Mesothelial cell of epicardium (in vitro differentiated cells): ENCODE data around the gene TIGD6. TPM values are rescaled to one million over a fixed set of nuclear protein-coding genes. Genes with fewer than 3 reads are reported as not detected.

Experiments used
- DNase-seq, 2 experiments: peaks; one replicate each; pipeline ENCODE4 v3.0.0; 2021; ENCODE audit warnings: low spot score in 2 of 2; ENCODE audit not compliant: unreplicated experiment in 2 of 2
- H3K27ac Mint-ChIP-seq: 2 replicates; pipeline ENCODE4 v1.8.0; 2021; ENCODE audit warnings: mixed read lengths
- H3K27me3 Mint-ChIP-seq: 2 replicates; pipeline ENCODE4 v1.8.0; 2021; ENCODE audit warnings: low read depth, mixed read lengths
- H3K36me3 Mint-ChIP-seq: 2 replicates; pipeline ENCODE4 v1.8.0; 2021; ENCODE audit warnings: mixed read lengths
- H3K4me1 Mint-ChIP-seq: 2 replicates; pipeline ENCODE4 v1.8.0; 2021; ENCODE audit warnings: mixed read lengths
- H3K4me3 Mint-ChIP-seq: 2 replicates; pipeline ENCODE4 v1.8.0; 2021; ENCODE audit warnings: mild to moderate bottlenecking, moderate library complexity, mixed read lengths
- H3K9me3 Mint-ChIP-seq: 2 replicates; pipeline ENCODE4 v1.8.0; 2021; ENCODE audit warnings: mixed read lengths
- CTCF ChIP-seq: fragments of 200-600 bp; sonication (generic); IDR thresholded peaks from one replicate; pipeline ENCODE4 v1.5.0; 2021; ENCODE audit warnings: antibody characterized with exemption; ENCODE audit not compliant: unreplicated experiment
- total RNA-seq: library from RNA; stranded (reverse); gene quantifications from 3 replicates; pipeline ENCODE4 v1.2.1, GENCODE V29; 2021

TIGD6 gene
- 3.9 to 4.8 TPM (median 4.7 TPM) in 3 replicates for total RNA-seq

- H3K36me3 Mint-ChIP-seq, result peaks cover 5% of the 10 kb centered on the region
- no peak for TF ChIP-seq CTCF
Observed at GRCh38 chr5:150000256-150000989, at the start of gene TIGD6, which contains the start of gene HMGXB3. TSS of gene TIGD6 (minus strand) at chr5:150000654. CDS start at chr5:149996348, 4,306 bp downstream. TSS of gene HMGXB3 (plus strand) at chr5:150000739. CDS start at chr5:150004853, 4,114 bp downstream.

GRCh38 chr5:150046031-150046430 lies 45.6 kb upstream of the TIGD6 start:
- H3K4me3 Mint-ChIP-seq, result no peak overlapping the region
- peaks cover 42% of the 10 kb centered on the region for H3K36me3 Mint-ChIP-seq

More at GRCh38 chr5:150000256-150000989, at the start of gene TIGD6, which contains the start of gene HMGXB3:
- Mint-ChIP-seq H3K9me3 (no peaks in the 10 kb centered on the region), H3K27me3 (no peaks in the 10 kb centered on the region), H3K27ac (peak within 1 kb of the TSS; percentile 93), H3K4me1 (peaks cover 29% of the 10 kb centered on the region), H3K4me3 (peak within 1 kb of the TSS; percentile 84)
- peak; percentile 72 to 88 for DNase-seq

GRCh38 chr5:150045549-150045948 lies 45.1 kb upstream of the TIGD6 start:
- TF ChIP-seq CTCF, result no peak
- no peaks in the 10 kb centered on the region for H3K9me3 Mint-ChIP-seq
- H3K4me1 Mint-ChIP-seq, result peaks cover 19% of the 10 kb centered on the region
- no peaks in the 10 kb centered on the region for H3K27me3 Mint-ChIP-seq
- no peak overlapping the region for H3K4me3 Mint-ChIP-seq
- no peak for DNase-seq
- H3K27ac Mint-ChIP-seq, result no peak overlapping the region
- peaks cover 41% of the 10 kb centered on the region for H3K36me3 Mint-ChIP-seq

More at GRCh38 chr5:150046031-150046430, 45.6 kb upstream of the TIGD6 start:
- DNase-seq, result no peak
- H3K4me1 Mint-ChIP-seq, result peaks cover 19% of the 10 kb centered on the region
- no peak for TF ChIP-seq CTCF
- no peaks in the 10 kb centered on the region for H3K9me3 Mint-ChIP-seq
- no peaks in the 10 kb centered on the region for H3K27me3 Mint-ChIP-seq
- no peak overlapping the region for H3K27ac Mint-ChIP-seq

- H3K36me3 Mint-ChIP-seq, result peaks cover 43% of the 10 kb centered on the region
Observed at GRCh38 chr5:150044712-150045111, 44.3 kb upstream of the TIGD6 start.

GRCh38 chr5:150044329-150044681 lies 43.9 kb upstream of the TIGD6 start:
- H3K4me3 Mint-ChIP-seq, result no peak overlapping the region
- peak overlapping the region; percentile 57 for H3K27ac Mint-ChIP-seq
- H3K36me3 Mint-ChIP-seq, result peaks cover 39% of the 10 kb centered on the region
- no peak for TF ChIP-seq CTCF
- H3K27me3 Mint-ChIP-seq, result no peaks in the 10 kb centered on the region
- H3K4me1 Mint-ChIP-seq, result peaks cover 19% of the 10 kb centered on the region
- H3K9me3 Mint-ChIP-seq, result no peaks in the 10 kb centered on the region
- no peak for DNase-seq

More at GRCh38 chr5:150044712-150045111, 44.3 kb upstream of the TIGD6 start:
- peaks cover 19% of the 10 kb centered on the region for H3K4me1 Mint-ChIP-seq
- no peak for TF ChIP-seq CTCF
- DNase-seq, result no peak
- H3K4me3 Mint-ChIP-seq, result no peak overlapping the region
- H3K27ac Mint-ChIP-seq, result peak overlapping the region; percentile 19
- no peaks in the 10 kb centered on the region for H3K9me3 Mint-ChIP-seq
- no peaks in the 10 kb centered on the region for H3K27me3 Mint-ChIP-seq
